Gastrocnemius medialis (tissue), 4 donors: ENCODE results near the gene SMAD6. TPM values are rescaled to one million over a fixed set of nuclear protein-coding genes. Genes with fewer than 3 reads are reported as not detected.

ENCODE experiments used
- ATAC-seq, 2 donors: fragments of 150-250 bp; one replicate each; pipeline ENCODE4 v1.9.1; 2016
- DNase-seq, 2 donors: peaks; one replicate each; pipeline ENCODE4 v3.0.0-alpha.2; 2019
- H3K27ac ChIP-seq, 4 donors: fragments of 200-600 bp; sonication (generic); 1 replicate in 1 of 4; 2 replicates in 3 of 4; pipeline ENCODE4 v1.5.1; 2016 to 2018; ENCODE audit warnings: mild to moderate bottlenecking in 2 of 4, moderate library complexity in 1 of 4
- H3K27me3 ChIP-seq, 3 donors: fragments of 200-600 bp; sonication (generic) in 2 of 3; 1 replicate in 1 of 3; 2 replicates in 2 of 3; pipeline versions ENCODE4 v1.5.1 to v1.6.0; 2016 to 2019; ENCODE audit warnings: mild to moderate bottlenecking in 1 of 3, moderate library complexity in 1 of 3
- H3K36me3 ChIP-seq, 2 donors: fragments of 200-600 bp; sonication (generic) in 1 of 2; one replicate each; pipeline ENCODE4 v1.5.1; 2017 to 2018
- H3K4me1 ChIP-seq, 2 donors: fragments of 200-600 bp; sonication (generic) in 1 of 2; one replicate each; pipeline ENCODE4 v1.5.1; 2016 to 2017; ENCODE audit warnings: mild to moderate bottlenecking in 2 of 2
- H3K4me3 ChIP-seq, 4 donors: fragments of 200-600 bp; sonication (generic) in 3 of 4; 1 replicate in 1 of 4; 2 replicates in 3 of 4; pipeline ENCODE4 v1.5.1; 2016 to 2019; ENCODE audit warnings: mild to moderate bottlenecking in 2 of 4
- H3K9me3 ChIP-seq, 3 donors: fragments of 200-600 bp; sonication (generic) in 2 of 3; 1 replicate in 1 of 3; 2 replicates in 2 of 3; pipeline ENCODE4 v1.5.1; 2016 to 2019
- POLR2A ChIP-seq, 2 donors: fragments of 450-650 bp; IDR thresholded peaks; one replicate each; pipeline ENCODE4 v1.6.1; 2017; ENCODE audit warnings: antibody characterized with exemption in 2 of 2, mild to moderate bottlenecking in 2 of 2, moderate library complexity in 2 of 2
- in situ Hi-C, 4 donors: fragments of 200-750 bp; cut with MboI; loops; one replicate each; pipeline versions ENCODE4 v1.15.0 to v1.8.0; 2017; ENCODE audit warnings: low sequenced_read_pairs in 4 of 4
- intact Hi-C: fragments of 100-400 bp; cut with DNase I; formaldehyde crosslinking; loops from one replicate; pipeline ENCODE4 v1.15.1; 2023; ENCODE audit warnings: low total_unique reads
- total RNA-seq, 4 donors: library from RNA; depleted of rRNA; stranded (reverse); fragments of >200 nt; gene quantifications; one replicate each; pipeline versions ENCODE4 v1.1.0 to v1.2.3, GENCODE V29; 2016
- TF ChIP-seq, protein P1 (sequence below), 5 experiments: fragments of 450-650 bp in 3 of 5; fragments of 200-600 bp in 2 of 5; sonication (generic) in 2 of 5; IDR thresholded peaks in 4 of 5; conservative IDR thresholded peaks in 1 of 5; 1 replicate in 4 of 5; 2 replicates in 1 of 5; pipeline ENCODE4 v1.5.1; 2016 to 2019; ENCODE audit warnings: antibody characterized with exemption in 5 of 5, mild to moderate bottlenecking in 3 of 5, moderate library complexity in 3 of 5

SMAD6 gene
- total RNA-seq, 4 donors from 2014 or later, result 2.2 to 3.7 (median 2.4) TPM

DNA sequence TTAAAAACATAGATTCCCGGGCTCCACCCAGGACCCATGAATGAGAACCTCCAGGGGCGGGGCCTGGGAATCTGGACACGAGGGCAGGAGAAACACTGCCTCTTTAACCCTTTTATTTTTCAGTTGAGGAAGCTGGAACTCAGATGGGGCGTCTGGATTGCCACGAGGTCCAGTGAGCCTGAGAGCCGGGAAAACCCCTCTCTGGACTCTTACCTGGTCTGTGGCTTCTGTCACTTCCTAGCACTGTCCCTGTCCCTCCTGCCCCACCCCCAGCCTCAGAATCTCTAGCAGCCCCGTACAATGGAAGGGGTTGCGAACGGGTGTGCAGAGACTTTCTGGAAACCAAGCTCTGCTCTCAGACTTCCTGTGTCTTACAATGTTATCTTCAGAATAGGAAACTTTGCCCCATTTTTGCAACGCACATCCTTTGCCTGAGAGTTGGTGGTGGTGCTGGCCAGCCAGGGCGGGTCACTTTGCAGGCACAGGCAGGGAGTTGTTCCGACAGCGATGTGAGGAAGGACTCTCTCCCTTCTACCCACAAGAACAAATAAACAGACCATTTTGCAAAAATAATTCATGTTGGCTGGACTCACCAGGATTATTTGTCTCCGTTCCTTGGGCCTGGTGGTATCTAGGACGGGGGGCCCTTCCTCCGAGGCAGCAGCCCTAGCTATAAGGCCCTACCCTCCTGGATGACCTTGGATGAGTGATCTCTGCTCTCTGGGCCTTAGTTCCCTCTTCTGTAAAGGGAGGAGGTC, 59.1 kb downstream of the SMAD6 start:
- intact Hi-C loops (no loop called here), in situ Hi-C loops (no loop called here)
- Histone ChIP-seq H3K27ac (peak overlapping the region in 3 of 4 donors; percentile 47 to 53 (median 49)), H3K27me3 (no peaks in the 10 kb centered on the region), H3K36me3 (no peaks in the 10 kb centered on the region), H3K4me1 (peaks cover 13 to 17% of the 10 kb centered on the region in 2 donors), H3K4me3 (no peak overlapping the region), H3K9me3 (no peaks in the 10 kb centered on the region)
- ATAC-seq (peak; percentile 24 to 40), DNase-seq (no peak)
- TF ChIP-seq, protein P1, sequence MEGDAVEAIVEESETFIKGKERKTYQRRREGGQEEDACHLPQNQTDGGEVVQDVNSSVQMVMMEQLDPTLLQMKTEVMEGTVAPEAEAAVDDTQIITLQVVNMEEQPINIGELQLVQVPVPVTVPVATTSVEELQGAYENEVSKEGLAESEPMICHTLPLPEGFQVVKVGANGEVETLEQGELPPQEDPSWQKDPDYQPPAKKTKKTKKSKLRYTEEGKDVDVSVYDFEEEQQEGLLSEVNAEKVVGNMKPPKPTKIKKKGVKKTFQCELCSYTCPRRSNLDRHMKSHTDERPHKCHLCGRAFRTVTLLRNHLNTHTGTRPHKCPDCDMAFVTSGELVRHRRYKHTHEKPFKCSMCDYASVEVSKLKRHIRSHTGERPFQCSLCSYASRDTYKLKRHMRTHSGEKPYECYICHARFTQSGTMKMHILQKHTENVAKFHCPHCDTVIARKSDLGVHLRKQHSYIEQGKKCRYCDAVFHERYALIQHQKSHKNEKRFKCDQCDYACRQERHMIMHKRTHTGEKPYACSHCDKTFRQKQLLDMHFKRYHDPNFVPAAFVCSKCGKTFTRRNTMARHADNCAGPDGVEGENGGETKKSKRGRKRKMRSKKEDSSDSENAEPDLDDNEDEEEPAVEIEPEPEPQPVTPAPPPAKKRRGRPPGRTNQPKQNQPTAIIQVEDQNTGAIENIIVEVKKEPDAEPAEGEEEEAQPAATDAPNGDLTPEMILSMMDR (IDR thresholded peaks at IDR 0.05 in 4 of 5, conservative IDR thresholded peaks at IDR 0.05 in 1 of 5), result no peak
- TF ChIP-seq POLR2A (IDR thresholded peaks at IDR 0.05), result no peak

DNA sequence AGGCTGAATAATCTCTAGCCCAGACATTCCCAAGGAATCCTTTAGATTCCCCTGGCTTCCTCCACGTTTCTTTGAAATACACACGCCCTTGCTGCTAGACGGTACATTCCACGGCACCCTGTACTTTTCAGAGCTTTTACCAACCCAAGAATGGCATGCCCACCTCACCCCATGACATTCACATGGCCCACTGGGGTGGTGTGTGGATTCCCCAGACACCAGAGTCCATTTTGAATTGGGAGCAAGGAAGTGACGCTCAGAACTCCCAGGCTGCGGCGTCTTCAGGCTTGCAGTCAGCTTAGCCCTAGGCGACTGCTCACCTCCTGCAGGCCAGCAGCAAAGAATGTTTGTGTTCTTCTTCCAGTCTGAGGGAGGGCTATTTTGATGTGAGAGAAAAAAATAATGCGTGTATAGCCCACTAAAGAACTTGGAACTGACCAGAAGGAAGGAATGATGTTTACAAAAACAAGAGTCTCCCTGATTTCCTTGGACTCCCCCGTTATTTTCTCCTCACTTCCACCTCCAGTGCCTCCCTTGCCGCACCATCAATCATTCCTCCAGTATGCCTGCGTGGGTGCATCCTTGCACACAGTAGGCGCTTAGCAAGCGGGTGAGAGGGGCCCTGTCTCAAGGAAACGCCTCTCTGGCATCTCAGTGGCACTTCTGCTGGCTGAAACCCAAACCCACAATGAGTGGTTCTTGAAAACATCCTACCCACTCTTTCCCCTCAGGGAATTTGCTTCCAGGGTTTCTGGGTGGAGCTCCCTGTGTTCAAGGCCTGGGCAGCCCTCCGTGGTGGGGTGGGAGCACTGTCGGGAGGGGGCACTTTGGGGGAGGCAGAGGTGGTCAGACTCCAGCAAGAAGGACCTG, 59.9 kb downstream of the SMAD6 start:
- intact Hi-C loops, result no loop called here
- ATAC-seq (no peak), DNase-seq (no peak)
- in situ Hi-C loops, result no loop called here
- H3K36me3 ChIP-seq, result no peaks in the 10 kb centered on the region
- peaks cover 13 to 17% of the 10 kb centered on the region in 2 donors for H3K4me1 ChIP-seq
- TF ChIP-seq, protein P1 (IDR thresholded peaks at IDR 0.05 in 4 of 5, conservative IDR thresholded peaks at IDR 0.05 in 1 of 5), result no peak
- TF ChIP-seq POLR2A (IDR thresholded peaks at IDR 0.05), result no peak
- no peaks in the 10 kb centered on the region for H3K27me3 ChIP-seq
- peak overlapping the region in 3 of 4 donors; percentile 43 to 53 (median 47) for H3K27ac ChIP-seq
- H3K9me3 ChIP-seq, result no peaks in the 10 kb centered on the region
- no peak overlapping the region for H3K4me3 ChIP-seq

DNA sequence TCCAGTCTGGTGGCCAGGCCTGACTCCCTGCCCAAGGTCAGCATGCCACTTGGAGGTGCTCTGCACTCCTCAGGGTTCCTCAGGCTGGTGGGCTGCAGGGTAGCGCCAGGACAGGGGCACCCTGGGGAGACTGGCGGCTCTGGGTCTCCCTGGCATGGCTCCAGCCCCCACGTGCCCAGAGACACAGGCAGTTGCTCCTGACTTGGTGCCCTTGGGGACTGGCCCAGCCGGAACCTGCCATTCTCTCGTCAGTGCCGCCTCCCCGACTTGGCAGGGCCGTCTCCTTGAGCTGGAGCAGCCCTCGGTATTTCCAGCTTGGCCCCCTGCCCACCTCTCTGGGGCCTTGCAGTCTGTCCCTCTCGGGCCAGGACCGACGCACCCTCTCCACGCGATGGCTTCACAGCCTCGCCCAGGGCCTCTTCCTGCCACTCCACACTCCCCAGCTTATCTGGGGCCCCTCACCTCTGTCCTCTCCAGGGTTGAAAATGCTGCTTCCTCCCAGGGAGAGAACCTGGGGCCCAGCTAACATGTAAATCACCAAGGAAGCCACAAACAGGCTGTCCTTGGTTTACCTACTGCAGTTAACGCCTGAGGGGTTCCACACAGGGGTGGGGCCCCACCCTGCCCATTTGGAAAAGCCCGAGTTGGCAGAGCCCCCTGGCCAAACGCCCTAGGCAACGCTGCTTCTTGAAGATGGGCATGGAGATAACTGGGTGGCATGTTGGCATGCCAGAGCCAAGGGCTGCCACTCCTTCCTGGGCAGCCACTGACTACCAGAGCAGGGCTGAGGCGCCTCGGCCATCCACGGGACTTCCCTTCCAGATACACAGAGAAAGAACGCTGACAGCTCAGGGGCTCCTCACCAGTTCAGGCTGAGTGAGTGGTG, 61.4 kb downstream of the SMAD6 start:
- Histone ChIP-seq H3K27me3 (no peaks in the 10 kb centered on the region), H3K4me3 (no peak overlapping the region), H3K27ac (peak overlapping the region; percentile 20 to 49 (median 42)), H3K9me3 (no peaks in the 10 kb centered on the region), H3K4me1 (peaks cover 13 to 17% of the 10 kb centered on the region in 2 donors), H3K36me3 (no peaks in the 10 kb centered on the region)
- peak; percentile 41 to 59 for ATAC-seq
- intact Hi-C loops, result no loop called here
- DNase-seq, result peak in 1 of 2 donors; percentile 66
- in situ Hi-C loops, result no loop called here
- no peak for TF ChIP-seq POLR2A (IDR thresholded peaks at IDR 0.05)
- TF ChIP-seq, protein P1 (IDR thresholded peaks at IDR 0.05 in 4 of 5, conservative IDR thresholded peaks at IDR 0.05 in 1 of 5), result no peak

DNA sequence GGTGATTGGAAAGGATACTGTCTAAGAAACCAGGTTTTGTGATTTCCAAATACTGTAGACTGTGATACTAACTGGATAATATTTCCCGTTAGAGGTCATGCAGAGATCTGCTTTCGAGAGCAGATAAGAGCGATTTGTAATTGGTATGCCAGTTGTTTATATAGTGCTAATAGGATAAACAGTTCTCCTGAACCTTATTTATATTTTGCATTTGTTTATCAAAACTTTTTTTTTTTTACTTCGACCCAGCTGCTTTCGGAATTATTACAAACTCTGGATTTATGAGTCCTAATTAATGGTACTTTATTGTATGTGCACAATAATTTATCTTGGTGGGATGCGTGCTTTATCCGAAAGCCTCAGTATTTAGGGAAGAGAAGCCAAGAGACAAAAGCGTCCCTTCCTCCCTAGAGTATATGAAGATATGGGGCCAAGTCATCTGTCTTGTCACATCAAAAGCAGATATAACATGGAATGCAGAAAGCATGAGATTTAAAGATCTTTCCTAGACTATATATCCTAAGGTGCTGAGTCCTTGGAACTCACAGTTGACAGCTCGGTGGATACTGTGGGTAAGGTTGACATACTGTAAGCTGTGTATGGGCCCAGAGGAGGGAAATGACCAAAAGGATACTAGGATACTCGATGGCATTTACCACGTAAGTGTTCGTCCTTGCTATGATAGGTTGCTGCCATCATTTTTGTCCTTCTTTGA, 62.2 kb downstream of the SMAD6 start:
- ATAC-seq (no peak), DNase-seq (no peak)
- no peaks in the 10 kb centered on the region for H3K9me3 ChIP-seq
- in situ Hi-C loops, result no loop called here
- peaks cover 13 to 17% of the 10 kb centered on the region in 2 donors for H3K4me1 ChIP-seq
- H3K4me3 ChIP-seq, result no peak overlapping the region
- H3K27ac ChIP-seq, result no peak overlapping the region
- H3K36me3 ChIP-seq, result no peaks in the 10 kb centered on the region
- TF ChIP-seq, protein P1 (IDR thresholded peaks at IDR 0.05 in 4 of 5, conservative IDR thresholded peaks at IDR 0.05 in 1 of 5), result no peak
- no peak for TF ChIP-seq POLR2A (IDR thresholded peaks at IDR 0.05)
- intact Hi-C loops, result no loop called here
- H3K27me3 ChIP-seq, result no peaks in the 10 kb centered on the region
